Amniotic stem cell (primary cell): ENCODE data around the gene GBE1.

Source experiments
- DNase-seq: peaks from one replicate; lab custom pipeline; 2025; lab: John Stamatoyannopoulos, UW

The GBE1 gene

DNA sequence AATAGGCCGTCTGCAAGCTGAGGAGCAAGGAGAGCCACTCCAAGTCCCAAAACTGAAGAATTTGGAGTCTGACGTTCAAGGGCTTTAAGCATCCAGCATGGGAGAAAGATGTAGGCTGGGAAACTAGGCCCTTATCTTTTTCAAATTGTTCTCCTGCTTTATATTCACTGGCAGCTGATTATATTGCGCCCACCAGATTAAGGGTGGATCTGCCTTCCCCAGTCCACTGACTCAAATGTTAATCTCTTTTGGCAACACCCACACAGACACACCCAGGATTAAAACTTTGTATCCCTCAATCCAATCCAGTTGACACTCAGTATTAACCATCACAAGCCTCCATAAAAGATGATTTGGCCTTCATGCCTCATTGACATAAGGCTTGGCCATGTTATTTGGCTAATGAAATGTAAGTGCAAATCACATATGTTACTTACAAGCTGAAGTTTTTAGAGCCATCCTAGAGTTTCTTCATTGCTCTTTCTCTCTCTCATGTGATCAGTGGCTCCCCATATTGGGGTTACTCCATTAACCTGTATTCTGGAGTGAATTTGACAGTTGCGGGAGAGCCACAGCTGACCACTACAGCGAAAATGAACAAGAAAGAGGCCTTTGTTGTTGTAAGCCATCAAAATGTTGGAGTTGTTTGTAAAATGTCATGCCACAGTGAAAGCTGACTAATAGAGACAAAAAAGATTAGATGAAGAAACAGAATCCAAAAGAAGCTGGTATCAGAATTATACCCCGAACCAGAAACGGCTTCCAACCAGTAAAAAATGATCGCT is 61.7 kb downstream of the GBE1 start:
- DNase-seq = no peak

- DNase-seq = no peak
Observed at GRCh38 chr3:81696090-81696489, 65.4 kb downstream of the GBE1 start.

- DNase-seq = no peak
Observed at GRCh38 chr3:81695302-81695701, 66.1 kb downstream of the GBE1 start.

GRCh38 chr3:81694662-81695061 is 66.8 kb downstream of the GBE1 start:
- no peak for DNase-seq

- DNase-seq = no peak
Observed at GRCh38 chr3:81692766-81693165, 68.7 kb downstream of the GBE1 start.

DNA sequence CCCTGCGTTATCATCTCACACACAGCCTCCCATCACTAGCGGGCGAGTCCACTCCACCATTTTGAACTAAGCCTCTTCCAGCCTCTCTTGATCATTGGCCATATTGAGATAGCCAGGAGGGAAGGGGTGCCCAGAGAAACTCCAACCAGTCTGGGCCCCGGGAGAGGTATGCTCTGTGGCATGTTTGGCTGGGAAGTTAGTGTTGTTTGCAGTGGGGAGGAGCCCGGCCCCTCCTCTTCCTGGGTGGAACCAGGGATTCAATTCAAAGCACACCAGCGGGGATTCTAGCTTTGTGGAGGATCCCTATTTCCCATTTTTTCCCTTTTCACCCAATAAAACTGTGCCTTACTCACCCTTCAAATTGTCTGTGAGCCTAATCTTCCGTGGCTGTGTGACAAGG is 71.8 kb downstream of the GBE1 start:
- no peak for DNase-seq

DNA sequence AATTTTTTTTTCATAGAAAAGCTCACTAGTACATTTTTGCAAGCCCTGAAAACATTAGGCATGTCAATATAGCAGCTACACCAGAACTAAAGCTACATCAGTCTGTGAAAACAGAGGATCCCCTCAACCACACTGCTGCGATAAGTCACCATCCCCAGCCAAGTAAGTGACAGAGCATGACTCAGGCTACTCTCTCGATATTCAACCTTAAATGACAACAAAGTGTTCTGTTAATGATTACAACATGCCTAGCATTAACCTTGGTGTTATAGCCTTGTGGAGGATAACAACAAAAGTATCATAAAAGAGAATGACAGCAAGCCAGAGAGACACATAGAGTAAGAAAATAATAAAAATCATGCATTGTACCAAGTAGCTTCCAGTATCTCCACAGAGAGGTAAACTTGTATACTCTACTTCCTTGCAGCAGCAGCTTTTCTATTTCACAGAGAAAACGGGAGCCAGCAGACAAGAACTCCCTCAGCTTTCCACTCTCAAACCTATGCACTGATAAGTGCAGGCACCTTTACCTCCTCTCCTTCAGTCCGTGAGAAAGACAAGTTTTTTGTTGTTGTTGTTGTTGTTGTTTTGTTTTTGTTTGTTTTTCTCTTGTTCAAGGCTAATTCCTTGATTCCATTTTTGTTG is 76.6 kb downstream of the GBE1 start:
- no peak for DNase-seq

- DNase-seq = no peak
Observed at GRCh38 chr3:81676706-81677456, 84.6 kb downstream of the GBE1 start.

DNA sequence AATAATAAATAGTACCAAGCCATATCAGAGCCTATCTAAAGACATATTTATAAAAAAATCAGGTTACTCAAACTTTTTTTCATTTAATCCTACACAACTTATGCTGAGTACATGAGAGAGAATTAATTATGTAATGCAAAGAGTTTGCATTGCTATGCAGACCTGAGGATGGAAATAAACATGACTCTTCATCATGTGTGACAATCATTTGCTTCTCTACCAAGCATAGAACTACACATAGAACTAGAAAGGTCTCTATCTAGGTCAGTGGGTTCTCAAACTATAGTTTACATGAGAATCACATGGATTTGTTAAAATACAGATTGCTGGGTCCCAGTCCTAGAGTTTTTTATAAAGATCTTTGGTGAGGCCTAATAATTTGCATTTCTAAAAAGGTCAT is 86.8 kb downstream of the GBE1 start:
- no peak for DNase-seq

DNA sequence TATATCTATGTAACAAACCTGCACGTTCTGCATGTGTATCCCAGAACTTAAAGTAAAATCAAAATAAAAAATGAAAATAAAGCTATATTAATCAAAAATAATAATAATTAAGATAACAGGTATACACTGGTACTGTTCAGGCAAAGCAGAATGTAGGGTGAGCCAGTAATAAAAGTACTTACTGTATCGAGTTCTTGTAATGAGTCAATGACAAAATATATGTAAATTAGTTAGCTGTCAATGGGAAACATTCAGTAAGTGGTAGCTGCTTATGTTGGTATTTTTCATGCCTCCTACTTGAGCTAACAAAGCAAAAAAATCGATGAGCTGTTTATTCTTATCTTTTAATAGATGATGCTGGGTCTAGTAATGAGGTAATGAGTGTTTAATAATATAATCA is 93.2 kb downstream of the GBE1 start:
- DNase-seq = no peak

- no peak for DNase-seq
Observed at GRCh38 chr3:81666502-81667121, 94.8 kb downstream of the GBE1 start.

DNA sequence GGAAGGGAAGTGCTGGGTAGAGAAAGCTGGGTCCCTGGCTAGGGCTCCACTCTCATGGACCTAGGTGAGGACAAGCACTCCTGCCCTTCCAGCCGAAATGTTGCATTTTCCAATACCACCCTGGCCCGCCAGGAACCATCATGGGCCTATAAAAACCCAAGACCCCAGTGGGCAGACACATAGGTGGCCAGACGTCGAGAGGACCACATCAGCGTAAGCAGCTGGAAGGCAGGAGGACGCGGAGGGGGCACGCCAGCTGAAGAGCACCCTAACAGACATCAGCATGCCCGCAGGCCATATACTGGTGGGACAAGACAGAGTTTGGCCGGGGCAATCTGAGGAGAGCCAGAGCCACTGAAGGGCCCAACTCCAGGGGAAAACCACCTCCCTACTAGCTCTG is 98.3 kb downstream of the GBE1 start:
- DNase-seq = no peak

DNA sequence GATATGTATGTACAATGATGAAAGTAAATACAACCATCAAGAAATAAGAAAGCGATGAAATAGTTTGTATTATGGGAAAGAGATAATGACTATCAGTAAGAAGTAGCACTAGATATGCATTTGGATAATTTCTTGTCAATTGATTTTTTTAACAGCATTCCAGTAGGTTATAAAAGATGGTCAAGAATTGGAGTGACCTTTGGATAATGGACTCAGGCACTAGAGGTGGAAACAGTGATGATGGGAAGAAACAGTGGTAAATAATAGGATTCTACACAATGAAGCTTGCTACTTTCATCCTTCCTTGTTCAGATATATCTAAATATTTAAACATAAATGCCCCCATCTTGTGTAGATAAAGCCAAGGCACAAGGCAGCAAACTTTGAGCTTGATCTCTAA is 101.4 kb downstream of the GBE1 start:
- DNase-seq = no peak

DNA sequence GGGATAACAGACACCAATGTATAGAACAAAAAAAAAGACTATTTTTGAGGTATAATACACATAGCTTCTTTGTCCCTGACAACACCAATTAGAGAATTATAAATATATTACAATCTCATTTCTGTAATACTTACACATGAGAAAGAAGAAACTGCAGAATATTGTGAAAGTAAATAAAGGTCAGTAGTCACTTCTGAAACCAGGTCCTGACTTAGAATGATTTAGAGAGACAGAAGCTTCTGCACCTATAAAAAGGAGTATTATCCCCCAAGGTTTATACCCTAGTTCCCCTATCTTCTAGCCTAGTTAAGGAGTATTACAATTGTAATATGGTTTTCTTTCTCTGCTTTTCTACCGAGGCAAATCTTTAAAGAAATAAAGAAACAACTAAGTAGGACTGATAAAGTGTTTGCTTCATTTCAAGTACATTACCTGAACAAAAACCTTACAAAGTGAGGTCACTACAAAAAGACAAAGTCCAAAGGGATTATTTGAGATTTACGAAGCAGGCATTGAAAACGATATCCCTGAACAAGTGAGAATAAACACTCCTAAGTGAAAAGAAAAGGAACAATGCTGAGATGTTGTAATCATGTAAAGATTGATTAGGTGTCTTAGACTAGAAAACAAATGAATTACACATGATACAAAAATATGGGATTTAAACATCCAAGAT is 103.0 kb downstream of the GBE1 start:
- no peak for DNase-seq

GRCh38 chr3:81651139-81651538 is 110.3 kb downstream of the GBE1 start:
- DNase-seq = no peak

- DNase-seq = no peak
Observed at GRCh38 chr3:81650187-81650586, 111.3 kb downstream of the GBE1 start.

DNA sequence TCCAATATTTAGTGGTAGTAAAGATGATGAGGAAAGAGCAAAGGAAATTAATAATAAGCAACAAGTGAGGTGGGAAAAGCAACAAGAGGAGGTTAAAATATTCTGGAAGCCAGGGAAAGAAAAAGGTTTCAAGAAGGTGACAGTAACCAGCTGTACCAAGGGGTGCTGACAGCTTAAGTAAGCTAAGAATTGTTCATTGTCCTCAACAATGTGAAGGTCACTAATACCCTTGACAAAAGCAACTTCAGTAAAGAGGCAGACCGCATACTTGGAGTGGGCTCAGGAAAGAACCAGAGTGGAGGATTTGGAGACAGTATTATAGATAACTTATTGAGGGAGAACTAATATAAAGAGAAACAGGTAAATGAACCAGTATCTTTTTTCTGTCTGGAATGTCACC is 116.2 kb downstream of the GBE1 start:
- no peak for DNase-seq

GRCh38 chr3:81643721-81644120 is 117.7 kb downstream of the GBE1 start:
- DNase-seq = no peak

- no peak for DNase-seq
Observed at GRCh38 chr3:81638480-81638879, 123.0 kb downstream of the GBE1 start.

GRCh38 chr3:81632659-81633058 is 128.8 kb downstream of the GBE1 start:
- no peak for DNase-seq

GRCh38 chr3:81624756-81625155 is 136.7 kb downstream of the GBE1 start:
- DNase-seq = no peak

DNA sequence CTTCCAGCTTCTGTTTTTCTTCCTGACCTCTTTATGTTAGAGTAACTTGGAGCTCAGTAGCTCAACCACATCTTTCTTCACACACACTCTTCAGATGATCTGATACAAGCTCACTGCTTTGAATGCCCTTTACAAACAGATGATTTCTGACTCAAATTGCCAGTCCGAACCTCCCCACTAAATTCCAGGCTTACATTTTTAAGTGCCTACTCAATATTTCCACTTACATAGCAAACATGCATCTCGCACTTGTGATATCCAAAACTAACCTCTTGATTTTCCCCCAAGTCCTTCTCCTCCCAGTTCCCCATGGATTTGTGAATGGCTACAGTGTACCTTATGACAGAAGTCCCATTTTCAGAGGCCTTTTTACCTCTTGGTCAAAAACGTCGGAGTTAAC is 139.1 kb downstream of the GBE1 start:
- DNase-seq = peak; percentile 32
